GOT3 (cell line): ENCODE results near the gene BRD3.
"Not testable (repeated sequence)": the region's sequence is repeated elsewhere in the genome, so short reads cannot be mapped to it uniquely, and the experiment has no call there.

Source experiments
- DNase-seq: peaks from one replicate; lab custom pipeline; 2025; ENCODE audit warnings: mixed read lengths; lab: John Stamatoyannopoulos, UW

The BRD3 gene

GRCh38 chr9:134067904-134068743 lies at the start of gene BRD3:
Gene BRD3, minus strand, starts transcription at chr9:134068026. Its CDS starts 14,549 bp downstream, at chr9:134053477.
- no peak for DNase-seq

GRCh38 chr9:134112561-134112960 lies 44.7 kb upstream of the BRD3 start:
- no peak for DNase-seq

- no peak for DNase-seq
Measured at GRCh38 chr9:134111064-134111463, 43.2 kb upstream of the BRD3 start.

- no peak for DNase-seq
Measured at GRCh38 chr9:134103391-134103998, 35.7 kb upstream of the BRD3 start.

- DNase-seq, result no peak
Measured at GRCh38 chr9:134101623-134102149, 33.9 kb upstream of the BRD3 start.

- DNase-seq, result not testable (repeated sequence)
Measured at GRCh38 chr9:134101133-134101532, 33.3 kb upstream of the BRD3 start.

- DNase-seq, result no peak
Measured at GRCh38 chr9:134100040-134100439, 32.2 kb upstream of the BRD3 start.

- DNase-seq, result no peak
Measured at GRCh38 chr9:134099123-134099761, 31.4 kb upstream of the BRD3 start.

GRCh38 chr9:134089972-134090371 lies 22.1 kb upstream of the BRD3 start:
- DNase-seq, result no peak

- DNase-seq, result no peak
Measured at GRCh38 chr9:134088063-134088725, 20.4 kb upstream of the BRD3 start.

GRCh38 chr9:134085674-134086073 lies 17.8 kb upstream of the BRD3 start:
- no peak for DNase-seq

- no peak for DNase-seq
Measured at GRCh38 chr9:134083451-134083850, 15.6 kb upstream of the BRD3 start.

GRCh38 chr9:134076644-134077043 lies 8.8 kb upstream of the BRD3 start:
- no peak for DNase-seq

GRCh38 chr9:134075689-134076088 lies 7.9 kb upstream of the BRD3 start:
- not testable (repeated sequence) for DNase-seq

- DNase-seq, result no peak
Measured at GRCh38 chr9:134073500-134073899, 5.7 kb upstream of the BRD3 start.

- not testable (repeated sequence) for DNase-seq
Measured at GRCh38 chr9:134072683-134073082, 4.9 kb upstream of the BRD3 start.

GRCh38 chr9:134071149-134071548 lies 3.3 kb upstream of the BRD3 start:
- no peak for DNase-seq

GRCh38 chr9:134069480-134070399 lies 1.9 kb upstream of the BRD3 start:
- no peak for DNase-seq

- no peak for DNase-seq
Measured at GRCh38 chr9:134068744-134069479, 1.1 kb upstream of the BRD3 start.
